HCT116 (cell line): ENCODE results near the gene KCNN3. TPM values are rescaled to one million over a fixed set of nuclear protein-coding genes. Genes with fewer than 3 reads are reported as not detected.

Experiments
- ATAC-seq: fragments of 200-7000 bp; cut with Tn5 transposase; 2 replicates; pipeline ENCODE4 v1.9.1; 2020; ENCODE audit warnings: mild to moderate bottlenecking, moderate library complexity
- BruUV-seq: library from RNA; stranded (reverse); fragments of 400-500 nt; replicated peaks from 2 replicates; lab custom pipeline; 2021; lab: Mats Ljungman, UMichigan
- CTCF ChIA-PET: fragments of 300-600 bp; sonication (Branson Sonifier 250); formaldehyde crosslinking; loops from one replicate; lab custom pipeline; 2021; ENCODE audit warnings: antibody characterized with exemption; lab: Charles Lee
- POLR2A ChIA-PET: fragments of 300-600, 350-600 bp; sonication (Branson Sonifier 250); formaldehyde crosslinking; loops from one replicate; lab custom pipeline; 2021; ENCODE audit warnings: antibody characterized with exemption; lab: Charles Lee
- RAD21 ChIA-PET, 2 experiments: fragments of 300-600 bp; sonication (Branson Sonifier 250); formaldehyde crosslinking; loops; one replicate each; lab custom pipeline; 2023; ENCODE audit warnings: low total read pairs in 2 of 2; ENCODE audit not compliant: uncharacterized antibody in 2 of 2, unreplicated experiment in 2 of 2, low non-redundant PET in 1 of 2; lab: Charles Lee
- DNase-seq: peaks from one replicate; pipeline ENCODE4 v3.0.0-alpha.2; 2010; ENCODE audit warnings: low read depth, low spot score
- H2AFZ ChIP-seq: fragments of 200-600 bp; shearing (Covaris generic), sonication (generic); 2 replicates; pipeline ENCODE4 v1.6.1; 2017; ENCODE audit warnings: low read depth, mixed run types, mixed read lengths, antibody characterized with exemption, low read length; ENCODE audit not compliant: poor library complexity, severe bottlenecking
- H3K27ac ChIP-seq: 2 replicates; pipeline ENCODE4 v1.5.1; 2012; ENCODE audit warnings: low read depth, low read length
- H3K27me3 ChIP-seq: fragments of 200-600 bp; sonication (generic); 2 replicates; pipeline ENCODE4 v1.6.1; 2016; ENCODE audit warnings: mixed run types, low read length, mixed read lengths; ENCODE audit not compliant: insufficient read depth
- H3K36me3 ChIP-seq, 2 experiments: fragments of 200-500 bp in 1 of 2; fragments of 200-600 bp in 1 of 2; sonication (Bioruptor generic) in 1 of 2; sonication (generic) in 1 of 2; 2 replicates each; pipeline versions ENCODE4 v1.5.1 to v1.6.1; 2014 to 2016; ENCODE audit warnings: low read length in 2 of 2, inconsistent platforms in 1 of 2, mixed read lengths in 1 of 2, mixed run types in 1 of 2; ENCODE audit not compliant: insufficient read depth in 2 of 2, control insufficient read depth in 1 of 2
- H3K4me1 ChIP-seq, 2 experiments: fragments of 200-600 bp in 1 of 2; sonication (generic) in 1 of 2; 2 replicates each; pipeline versions ENCODE4 v1.5.1 to v1.6.1; 2012 to 2017; ENCODE audit warnings: low read length in 2 of 2, inconsistent platforms in 1 of 2, mild to moderate bottlenecking in 1 of 2, mixed read lengths in 1 of 2, mixed run types in 1 of 2, moderate library complexity in 1 of 2; ENCODE audit not compliant: insufficient read depth in 2 of 2, control insufficient read depth in 1 of 2
- H3K4me2 ChIP-seq: fragments of 200-600 bp; sonication (generic); 2 replicates; pipeline ENCODE4 v1.6.1; 2017; ENCODE audit warnings: mixed run types, low read length, mixed read lengths
- H3K4me3 ChIP-seq, 2 experiments: fragments of 200-600 bp in 1 of 2; sonication (generic) in 1 of 2; replicated peaks in 1 of 2; 2 replicates each; pipeline ENCODE4 v1.5.1; 2011 to 2016; ENCODE audit warnings: low read length in 2 of 2, control low read depth in 1 of 2, low read depth in 1 of 2, mild to moderate bottlenecking in 1 of 2, mixed read lengths in 1 of 2, mixed run types in 1 of 2
- H3K79me2 ChIP-seq: fragments of 200-600 bp; sonication (generic); 2 replicates; pipeline ENCODE4 v1.6.1; 2017; ENCODE audit warnings: mild to moderate bottlenecking, mixed run types, low read length, moderate library complexity, mixed read lengths; ENCODE audit not compliant: insufficient read depth
- H3K9ac ChIP-seq: fragments of 200-600 bp; sonication (generic); 2 replicates; pipeline ENCODE4 v1.6.1; 2016; ENCODE audit warnings: low read length, mixed read lengths
- H3K9me2 ChIP-seq: fragments of 200-600 bp; sonication (generic), shearing (Covaris generic); 2 replicates; pipeline ENCODE4 v1.6.1; 2017; ENCODE audit warnings: mixed run types, mild to moderate bottlenecking, moderate library complexity; ENCODE audit not compliant: insufficient read depth
- H3K9me3 ChIP-seq, 2 experiments: fragments of 200-500 bp in 1 of 2; fragments of 200-600 bp in 1 of 2; sonication (Bioruptor generic) in 1 of 2; sonication (generic) in 1 of 2; 2 replicates each; pipeline ENCODE4 v1.6.1; 2014 to 2017; ENCODE audit warnings: low read length in 2 of 2, mixed read lengths in 2 of 2, inconsistent platforms in 1 of 2, low read depth in 1 of 2, mild to moderate bottlenecking in 1 of 2, mixed run types in 1 of 2, moderate library complexity in 1 of 2; ENCODE audit not compliant: control insufficient read depth in 1 of 2, insufficient read depth in 1 of 2
- H4K20me1 ChIP-seq: fragments of 200-600 bp; sonication (generic), shearing (Covaris generic); 2 replicates; pipeline ENCODE4 v1.6.1; 2017; ENCODE audit warnings: mixed run types, mild to moderate bottlenecking, moderate library complexity; ENCODE audit not compliant: insufficient read depth
- ATF3 ChIP-seq: IDR thresholded peaks from 2 replicates; pipeline ENCODE4 v1.6.1; 2012
- CBX3 ChIP-seq: IDR thresholded peaks from 2 replicates; pipeline ENCODE4 v1.6.1; 2012; ENCODE audit warnings: low read depth
- CEBPB ChIP-seq: IDR thresholded peaks from 2 replicates; pipeline ENCODE4 v1.6.1; 2012; ENCODE audit warnings: low read depth
- CTCF ChIP-seq, 3 experiments: fragments of 200-600 bp in 1 of 3; sonication (generic) in 1 of 3; IDR thresholded peaks in 2 of 3; conservative IDR thresholded peaks in 1 of 3; 2 replicates each; pipeline ENCODE4 v1.5.1; 2012 to 2017; ENCODE audit warnings: low read depth in 2 of 3, low read length in 2 of 3, antibody characterized with exemption in 1 of 3, borderline replicate concordance in 1 of 3, control low read depth in 1 of 3, mild to moderate bottlenecking in 1 of 3, mixed read lengths in 1 of 3, mixed run types in 1 of 3, moderate library complexity in 1 of 3; ENCODE audit not compliant: insufficient read depth in 1 of 3
- EGR1 ChIP-seq: IDR thresholded peaks from 2 replicates; pipeline ENCODE4 v1.6.1; 2012; ENCODE audit warnings: low read depth
- EZH2 ChIP-seq: fragments of 200-600 bp; sonication (generic); IDR thresholded peaks from 2 replicates; pipeline ENCODE4 v1.6.1; 2017; ENCODE audit warnings: antibody characterized with exemption, mixed run types
- MAX ChIP-seq: IDR thresholded peaks from 2 replicates; pipeline ENCODE4 v1.6.1; 2012
- RAD21 ChIP-seq: IDR thresholded peaks from 2 replicates; pipeline ENCODE4 v1.6.1; 2012; ENCODE audit warnings: low read depth, mild to moderate bottlenecking
- REST ChIP-seq: IDR thresholded peaks from 2 replicates; pipeline ENCODE4 v1.6.1; 2012; ENCODE audit warnings: low read depth
- SIN3A ChIP-seq: IDR thresholded peaks from 2 replicates; pipeline ENCODE4 v1.6.1; 2012; ENCODE audit warnings: low read depth
- SP1 ChIP-seq: IDR thresholded peaks from 2 replicates; pipeline ENCODE4 v1.6.1; 2012; ENCODE audit warnings: low read depth
- SRF ChIP-seq: IDR thresholded peaks from 2 replicates; pipeline ENCODE4 v1.6.1; 2012; ENCODE audit warnings: low read depth
- ZFX ChIP-seq: fragments of 450-650 bp; IDR thresholded peaks from 2 replicates; pipeline ENCODE4 v1.6.1; 2017
- ZNF274 ChIP-seq: fragments of 200-500 bp; sonication (Bioruptor generic); IDR thresholded peaks from 2 replicates; pipeline ENCODE4 v1.6.1; 2014; ENCODE audit warnings: mild to moderate bottlenecking, low read depth, low read length, inconsistent platforms
- intact Hi-C: fragments of 100-400 bp; cut with micrococcal nuclease; formaldehyde crosslinking; loops from 2 replicates; pipeline ENCODE4 v1.10.0; 2022
- total RNA-seq: library from RNA; stranded (reverse); gene quantifications from one replicate; pipeline ENCODE4 v1.2.1, GENCODE V29; 2021; ENCODE audit not compliant: unreplicated experiment

KCNN3 gene
- total RNA-seq, 1 experiment from 2014 or later = 1.1 TPM

- POLR2A ChIA-PET = no interaction called here
- TF ChIP-seq ATF3 = no peak
- TF ChIP-seq SIN3A = no peak
- TF ChIP-seq ZFX = no peak
- TF ChIP-seq SP1 = no peak
- no peak for TF ChIP-seq ZNF274
- no peak for TF ChIP-seq CEBPB
- TF ChIP-seq CBX3 = no peak
- no peak for TF ChIP-seq REST
- TF ChIP-seq CTCF (IDR thresholded peaks at IDR 0.05 in 2 of 3, conservative IDR thresholded peaks at IDR 0.05 in 1 of 3; ENCODE audit: borderline replicate concordance in 1 of 3, insufficient read depth in 1 of 3, low read depth in 2 of 3, low read length in 2 of 3) = no peak
- TF ChIP-seq RAD21 = no peak
- no peak for TF ChIP-seq SRF
- TF ChIP-seq EGR1 = no peak
- no peak for TF ChIP-seq EZH2
- no peak for TF ChIP-seq MAX
- TF ChIP-seq, all 23 proteins: peak for 0
- ATAC-seq (no peak), DNase-seq (no peak)
- Histone ChIP-seq H3K36me3 (no peaks in the 10 kb centered on the region), H3K4me2 (no peak overlapping the region), H3K4me3 (no peak overlapping the region), H4K20me1 (no peaks in the 10 kb centered on the region), H3K9me2 (no peaks in the 10 kb centered on the region), H2AFZ (no peak overlapping the region), H3K27ac (no peak overlapping the region), H3K9me3 (no peaks in the 10 kb centered on the region), H3K27me3 (no peaks in the 10 kb centered on the region), H3K79me2 (no peaks in the 10 kb centered on the region), H3K4me1 (no peaks in the 10 kb centered on the region), H3K9ac (no peak overlapping the region)
- BruUV-seq = no TSS peak
- intact Hi-C loops = no loop called here
- CTCF ChIA-PET = no interaction called here
- RAD21 ChIA-PET = no interaction called here
Observed at GRCh38 chr1:154783976-154784375, 86.1 kb downstream of the KCNN3 start.
